SH-SY5Y (cell line): ENCODE data around the gene TCL1B.

Experiments used
- GATA2 ChIP-seq: IDR thresholded peaks from 2 replicates; pipeline ENCODE4 v1.6.1; 2011; ENCODE audit warnings: mild to moderate bottlenecking, low read depth, low read length
- GATA3 ChIP-seq: IDR thresholded peaks from 2 replicates; pipeline ENCODE4 v1.6.1; 2011; ENCODE audit warnings: low read depth, mild to moderate bottlenecking, low read length, moderate library complexity

GRCh38 chr14:95695051-95695450 is 8.8 kb downstream of the TCL1B start:
- TF ChIP-seq GATA3 (no peak), GATA2 (no peak)
